Measurements from ENCODE around the gene RNF32. TPM values are rescaled to one million over a fixed set of nuclear protein-coding genes. Genes with fewer than 3 reads are reported as not detected.

Gene RNF32
- total RNA-seq, 1 donor = 0.43 TPM

GRCh38 chr7:156608173-156608478 lies 32.4 kb upstream of the RNF32 start:
- H3K4me3 ChIP-seq (ENCODE audit: low read depth, low read length) = peak overlapping the region; percentile 37
- DNase-seq (ENCODE audit: low read depth) = no peak
- no peak for TF ChIP-seq CTCF (IDR thresholded peaks at IDR 0.05; ENCODE audit: insufficient read depth, low read depth, low read length)

GRCh38 chr7:156609010-156609877 lies 31.3 kb upstream of the RNF32 start:
- no peak for TF ChIP-seq CTCF (IDR thresholded peaks at IDR 0.05; ENCODE audit: insufficient read depth, low read depth, low read length)
- H3K4me3 ChIP-seq (ENCODE audit: low read depth, low read length) = no peak overlapping the region
- no peak for DNase-seq (ENCODE audit: low read depth)

- DNase-seq (ENCODE audit: low read depth) = no peak
- no peak for TF ChIP-seq CTCF (IDR thresholded peaks at IDR 0.05; ENCODE audit: insufficient read depth, low read depth, low read length)
These were observed 30.4 kb upstream of the RNF32 start for GRCh38 chr7:156610130-156610529.

GRCh38 chr7:156610601-156611000 lies 30.0 kb upstream of the RNF32 start:
- no peak for DNase-seq (ENCODE audit: low read depth)
- TF ChIP-seq CTCF (IDR thresholded peaks at IDR 0.05; ENCODE audit: insufficient read depth, low read depth, low read length) = no peak
- H3K4me3 ChIP-seq (ENCODE audit: low read depth, low read length) = no peak overlapping the region

More at GRCh38 chr7:156610130-156610529, 30.4 kb upstream of the RNF32 start:
- H3K4me3 ChIP-seq (ENCODE audit: low read depth, low read length) = no peak overlapping the region

- DNase-seq (ENCODE audit: low read depth) = no peak
- TF ChIP-seq CTCF (IDR thresholded peaks at IDR 0.05; ENCODE audit: insufficient read depth, low read depth, low read length) = no peak
- H3K4me3 ChIP-seq (ENCODE audit: low read depth, low read length) = no peak overlapping the region
These were observed 29.3 kb upstream of the RNF32 start for GRCh38 chr7:156611014-156612010.

- H3K4me3 ChIP-seq (ENCODE audit: low read depth, low read length) = no peak overlapping the region
- DNase-seq (ENCODE audit: low read depth) = no peak
- TF ChIP-seq CTCF (IDR thresholded peaks at IDR 0.05; ENCODE audit: insufficient read depth, low read depth, low read length) = no peak
These were observed 27.6 kb upstream of the RNF32 start for GRCh38 chr7:156612930-156613329.

Measured in fibroblast of villous mesenchyme (primary cell).